Left colon (tissue), 2 donors: ENCODE measurements around the gene RXRA. TPM values are rescaled to one million over a fixed set of nuclear protein-coding genes. Genes with fewer than 3 reads are reported as not detected.
"Not testable (repeated sequence)": the region's sequence is repeated elsewhere in the genome, so short reads cannot be mapped to it uniquely, and the experiment has no call there.

Experiments
- ATAC-seq: fragments of 200-7000 bp; cut with Tn5 transposase; one replicate; pipeline ENCODE4 v1.9.1; 2020; ENCODE audit warnings: mild to moderate bottlenecking, moderate library complexity
- DNase-seq, 2 donors: peaks; one replicate each; pipeline ENCODE4 v3.0.0-alpha.2; 2020
- intact Hi-C, 2 donors: fragments of 100-400 bp; cut with DNase I in 1 of 2; cut with micrococcal nuclease in 1 of 2; formaldehyde crosslinking; loops; one replicate each; pipeline versions ENCODE4 v1.11.2 to v1.14.0; 2022; cut with DNase I, micrococcal nuclease
- total RNA-seq, 2 donors: library from RNA; stranded (reverse); fragmentation: NEBNext Ultra II Directional; extraction: Animal tissue kit (Norgen Biotek cat#: 25700); gene quantifications; one replicate each; pipeline ENCODE4 v1.2.1, GENCODE V29; 2021
- donor health status: DM: no; HTN: no; CAD: no.
- donor health status: DM: yes; HTN: yes; CAD: no.

Gene RXRA
- total RNA-seq, 2 donors from 2014 or later, result 68.3 to 88.9 TPM

DNA sequence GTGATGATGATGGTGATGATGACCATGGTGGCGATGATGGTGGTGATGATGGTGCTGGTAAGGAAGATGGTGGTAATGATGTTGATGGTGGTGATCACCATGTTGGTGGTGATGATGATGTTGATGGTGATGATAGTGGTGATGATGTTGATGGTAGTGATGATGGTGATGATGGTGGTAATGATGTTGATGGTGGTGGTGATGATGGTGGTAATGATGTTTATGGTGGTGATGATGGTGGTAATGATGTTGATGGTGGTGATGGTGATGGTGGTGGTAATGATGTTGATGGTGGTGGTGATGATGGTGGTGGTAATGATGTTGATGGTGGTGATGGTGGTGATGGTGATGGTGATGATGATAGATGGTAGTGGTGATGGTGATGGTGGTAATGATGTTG is 20.7 kb upstream of the RXRA start:
- intact Hi-C loops, result no loop called here
- ATAC-seq, result no peak
- DNase-seq, result no peak

DNA sequence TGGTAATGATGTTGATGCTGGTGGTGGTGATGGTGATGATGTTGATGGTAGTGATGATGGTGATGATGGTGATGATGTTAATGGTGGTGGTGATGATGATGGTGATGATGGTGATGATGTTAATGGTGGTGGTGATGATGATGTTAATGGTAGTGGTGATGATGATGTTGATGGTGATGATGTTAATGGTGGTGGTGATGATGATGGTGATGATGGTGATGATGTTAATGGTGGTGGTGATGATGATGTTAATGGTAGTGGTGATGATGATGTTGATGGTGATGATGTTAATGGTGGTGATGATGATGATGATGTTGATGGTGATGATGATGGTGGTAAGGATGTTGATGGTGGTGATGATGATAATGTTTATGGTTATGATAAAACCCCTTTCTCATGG is 20.2 kb upstream of the RXRA start:
- DNase-seq, intact Hi-C loops, ATAC-seq: not testable (repeated sequence)

DNA sequence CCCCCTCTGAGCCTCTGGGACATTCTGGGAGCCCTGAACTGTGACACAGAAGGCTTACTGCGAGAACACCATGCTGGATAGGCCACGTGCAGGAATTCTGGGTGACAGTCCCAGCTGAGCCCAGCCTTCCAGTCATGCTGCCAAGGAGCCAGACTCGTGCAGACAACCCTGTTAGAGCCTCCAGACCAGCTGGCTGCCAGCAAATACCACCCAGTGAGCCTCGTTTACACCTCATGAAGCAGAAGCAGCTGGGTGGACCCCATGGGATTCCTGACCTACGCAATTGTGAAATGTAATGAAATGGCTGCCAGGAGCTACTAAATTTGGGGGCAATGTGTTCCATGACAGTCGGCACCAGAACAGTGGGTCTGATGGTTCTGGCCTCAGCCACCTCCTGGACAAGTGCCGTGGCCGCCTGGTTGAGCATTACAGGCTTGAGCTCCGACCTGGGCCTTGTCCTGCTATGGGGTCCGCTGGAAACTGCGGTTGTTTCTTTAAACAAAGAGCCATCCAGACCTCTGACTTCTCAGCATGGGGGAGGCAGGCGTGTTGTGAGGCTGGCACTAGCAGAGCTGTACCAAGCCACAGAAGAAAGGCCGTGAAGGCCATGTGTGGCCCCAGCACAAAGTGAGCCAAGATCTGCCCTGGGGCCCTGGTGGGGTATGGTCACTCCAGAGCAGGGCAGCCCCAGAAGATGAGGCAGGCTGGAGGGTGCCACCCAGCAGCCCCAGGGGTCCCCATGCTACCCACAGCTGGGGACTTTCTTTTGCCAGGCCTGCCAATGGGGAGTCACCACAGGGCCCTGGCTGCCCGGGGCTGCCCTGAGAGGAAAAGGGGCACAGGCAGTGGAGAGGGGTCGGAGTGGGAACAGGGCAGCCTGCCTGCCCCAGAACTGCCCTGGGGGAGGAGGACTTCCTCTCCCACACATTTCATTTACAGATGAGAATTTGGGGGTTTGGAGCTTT is 19.3 kb upstream of the RXRA start:
- ATAC-seq (no peak), DNase-seq (no peak)
- intact Hi-C loops, result no loop called here

DNA sequence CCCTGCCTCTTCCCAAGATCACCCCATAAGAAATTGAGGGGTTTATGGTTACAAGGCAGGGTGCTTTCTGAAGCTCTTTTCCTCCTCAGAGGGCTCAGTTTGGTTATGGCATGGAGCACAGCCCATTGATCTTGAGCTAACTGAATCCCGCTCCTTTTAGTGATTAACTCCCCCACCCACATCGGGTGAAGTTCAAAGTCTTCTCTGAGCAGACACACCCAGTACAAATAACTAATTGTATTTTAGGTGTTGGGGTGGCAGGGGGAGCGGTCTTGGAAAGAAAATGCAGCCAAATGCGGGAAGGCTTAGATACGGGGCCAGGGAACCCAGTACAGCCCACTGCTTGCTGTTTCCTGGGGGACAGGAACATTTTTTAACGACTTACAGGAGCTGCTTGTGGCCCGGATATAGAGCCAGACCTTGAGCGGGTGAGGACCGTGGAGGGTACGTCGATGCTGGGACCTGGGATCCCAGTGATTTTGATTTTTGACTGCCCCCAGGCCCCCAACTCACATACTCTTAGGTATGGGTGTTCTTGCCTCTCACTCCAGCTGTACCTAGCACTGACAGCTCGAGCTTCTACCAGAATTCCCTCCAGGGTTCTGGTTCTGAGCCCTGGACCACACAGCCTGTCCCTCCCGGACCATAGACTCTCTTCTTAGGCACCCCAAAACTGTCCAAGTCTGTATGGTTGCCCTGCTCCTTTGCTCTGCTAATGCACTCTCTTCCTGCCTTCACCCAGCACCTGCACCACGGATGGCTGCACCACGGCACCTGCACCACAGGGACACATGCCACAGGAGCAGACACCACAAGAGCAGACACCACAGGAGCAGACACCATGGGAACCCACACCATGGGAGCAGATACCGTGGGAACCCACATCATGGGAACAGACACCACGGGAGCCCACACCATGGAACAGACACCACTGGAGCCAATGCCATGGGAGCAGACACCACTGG is 18.3 kb upstream of the RXRA start:
- DNase-seq, result no peak

DNA sequence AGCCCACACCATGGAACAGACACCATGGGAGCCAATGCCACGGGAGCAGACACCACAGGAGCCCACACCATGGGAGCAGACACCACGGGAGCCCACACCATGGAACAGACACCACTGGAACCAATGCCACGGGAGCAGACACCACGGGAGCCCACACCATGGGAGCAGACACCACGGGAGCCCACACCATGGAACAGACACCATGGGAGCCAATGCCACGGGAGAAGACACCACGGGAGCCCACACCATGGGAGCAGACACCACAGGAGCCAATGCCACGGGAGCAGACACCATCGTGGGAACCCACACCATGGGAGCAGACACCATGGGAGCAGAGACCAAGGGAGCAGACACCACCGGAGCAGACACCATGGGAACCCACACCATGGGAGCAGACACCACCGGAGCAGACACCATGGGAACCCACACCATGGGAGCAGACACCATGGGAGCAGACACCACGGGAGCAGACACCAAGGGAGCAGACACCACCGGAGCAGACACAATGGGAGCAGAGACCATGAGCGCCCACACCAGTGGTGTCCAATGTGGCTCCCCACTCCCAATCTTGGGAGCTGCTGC is 17.5 kb upstream of the RXRA start:
- ATAC-seq, intact Hi-C loops, DNase-seq: not testable (repeated sequence)

More for the DNA sequence above, 18.3 kb upstream of the RXRA start:
- ATAC-seq, result peak; percentile 46
- intact Hi-C loops, result no loop called here

DNA sequence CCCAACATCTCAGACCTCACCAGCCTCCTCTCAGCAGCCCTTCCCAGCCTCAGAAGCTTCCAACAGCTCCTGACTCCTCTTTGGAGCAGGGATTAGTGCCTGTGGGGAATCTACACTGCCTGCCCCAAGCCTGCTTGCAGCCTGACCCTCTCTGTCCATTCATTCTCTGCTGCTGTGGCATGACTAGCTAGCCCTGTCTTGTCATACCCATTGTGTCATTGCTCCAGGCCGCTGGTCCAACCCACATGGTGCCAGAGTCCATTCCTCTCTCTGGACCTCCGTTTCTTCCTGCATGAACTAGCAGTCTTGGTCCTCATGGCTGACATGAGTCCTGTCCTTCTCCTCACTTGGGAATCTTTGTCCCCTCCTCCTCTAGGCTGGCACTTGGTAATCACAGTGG is 12.8 kb upstream of the RXRA start:
- ATAC-seq (peak; percentile 23), DNase-seq (peak; percentile 0 to 8)
- intact Hi-C loops, result no loop called here

DNA sequence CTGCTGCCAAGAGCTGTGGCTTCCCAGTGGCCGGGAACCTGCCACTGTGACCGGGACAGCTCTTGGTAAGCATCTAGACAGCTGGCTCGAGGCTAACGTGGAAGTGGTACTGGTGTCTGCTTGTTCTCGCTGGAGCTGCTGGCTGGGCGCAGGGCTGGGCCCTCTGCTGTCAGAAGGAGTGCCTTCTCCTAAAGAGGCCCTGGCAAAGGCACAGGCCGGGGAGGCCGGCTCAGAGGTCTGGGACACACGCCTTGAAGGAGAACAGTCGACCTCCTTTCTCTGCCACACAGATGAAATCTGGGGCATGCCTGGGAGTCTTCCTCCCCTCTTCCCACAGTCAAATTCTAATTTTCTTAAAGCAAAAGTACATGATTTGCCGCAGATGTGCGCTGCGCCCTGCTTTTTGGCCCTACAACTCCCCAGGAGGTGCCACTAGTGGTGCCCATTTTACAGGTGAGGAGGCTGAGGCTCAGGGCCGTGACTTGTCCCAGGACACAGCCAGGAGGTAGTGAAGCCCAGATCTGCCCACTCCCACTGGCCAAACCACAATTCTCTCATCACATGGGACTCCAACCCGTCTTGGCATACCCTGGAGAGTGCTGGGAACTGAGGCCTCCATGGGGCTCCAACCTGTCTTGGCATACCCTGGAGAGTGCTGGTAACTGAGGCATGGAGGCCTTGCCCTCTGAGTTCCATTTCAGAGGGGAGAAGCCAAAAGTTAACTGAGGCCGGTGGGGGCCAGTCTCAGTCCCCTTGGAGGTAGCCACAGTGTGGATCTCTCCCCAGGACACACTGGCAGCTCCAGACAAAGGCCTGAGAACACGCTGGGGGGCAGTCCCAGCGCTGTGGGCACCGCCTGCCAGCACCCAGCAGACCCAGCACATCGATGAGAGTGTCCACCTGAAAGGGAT is 12.0 kb upstream of the RXRA start:
- peak; percentile 2 to 21 for DNase-seq
- intact Hi-C loops, result no loop called here
- ATAC-seq, result no peak

DNA sequence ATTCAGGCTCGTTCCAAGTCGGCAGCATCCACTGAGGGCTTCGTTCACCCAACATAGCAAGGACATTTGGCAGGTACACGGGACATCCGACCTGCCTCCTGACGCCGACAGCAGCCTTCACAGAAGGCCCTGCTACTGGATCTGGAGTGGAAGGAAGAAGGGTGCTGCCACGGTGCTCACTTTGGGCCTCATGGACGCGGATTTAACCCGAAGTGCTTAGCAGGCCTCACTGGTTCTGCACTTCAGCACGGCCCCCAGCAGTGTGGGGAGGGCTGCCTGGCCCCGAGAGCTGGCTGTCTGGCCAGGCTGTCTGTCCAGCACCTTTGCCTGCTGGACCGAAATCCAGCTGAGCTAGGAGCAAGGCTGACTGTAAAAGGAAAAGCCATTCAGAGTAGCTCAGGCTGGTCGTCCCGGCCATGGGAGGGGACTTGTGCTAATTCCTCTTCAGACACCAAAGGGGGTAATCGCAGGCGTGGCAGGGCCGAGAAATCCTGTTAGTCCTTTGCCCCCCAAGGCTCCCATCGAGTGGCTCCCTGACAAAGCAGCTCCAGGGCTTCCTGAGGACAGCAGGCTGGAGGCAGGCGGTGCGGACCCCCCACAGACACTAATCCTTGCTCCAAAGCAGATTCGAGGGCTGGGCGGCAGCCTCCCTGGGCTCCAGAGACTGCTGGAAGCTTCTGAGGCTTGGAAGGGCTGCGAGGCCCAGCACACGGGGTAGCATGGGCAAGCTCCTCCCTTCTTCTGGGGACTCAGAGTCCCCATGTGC is 11.1 kb upstream of the RXRA start:
- DNase-seq (peak; percentile 5 to 24), ATAC-seq (no peak)
- intact Hi-C loops, result no loop called here

DNA sequence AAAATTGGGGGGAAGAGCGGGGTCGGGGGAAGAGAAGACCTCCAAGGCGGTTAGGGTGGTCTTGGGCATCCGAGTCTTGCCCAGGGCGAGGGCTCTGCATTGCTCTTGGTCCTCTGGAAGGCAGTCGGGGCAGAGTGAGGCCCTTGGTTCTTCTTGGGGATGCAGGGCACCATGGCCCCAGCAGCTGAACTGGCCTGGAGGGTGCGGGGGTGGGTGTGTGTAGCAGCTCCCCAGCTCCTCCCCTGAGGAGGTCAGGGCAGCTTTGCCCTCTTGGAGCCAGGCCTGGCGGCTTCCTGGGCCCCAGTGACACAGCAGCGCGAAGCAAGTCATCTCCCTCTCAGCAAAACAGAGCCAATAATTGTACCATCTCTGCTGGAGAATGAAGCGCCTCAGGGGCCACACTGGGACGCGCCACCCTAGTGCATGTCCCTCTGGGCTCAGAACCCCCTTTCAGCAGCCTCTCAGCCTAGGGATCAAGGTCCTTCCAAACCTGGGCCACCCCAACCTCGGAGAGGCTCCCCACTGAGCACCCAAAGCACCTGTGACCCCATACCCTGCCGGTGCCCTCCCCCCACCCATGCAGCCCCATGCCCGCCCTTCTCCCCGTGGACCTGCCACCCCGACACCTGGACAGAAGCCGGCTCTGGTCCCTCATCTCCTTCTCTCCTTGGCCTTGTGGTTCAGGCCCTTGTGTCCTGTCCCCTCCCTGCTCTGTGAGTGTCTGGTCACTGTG is 10.4 kb upstream of the RXRA start:
- ATAC-seq (no peak), DNase-seq (peak in 1 of 2 donors; percentile 19)
- intact Hi-C loops, result no loop called here

DNA sequence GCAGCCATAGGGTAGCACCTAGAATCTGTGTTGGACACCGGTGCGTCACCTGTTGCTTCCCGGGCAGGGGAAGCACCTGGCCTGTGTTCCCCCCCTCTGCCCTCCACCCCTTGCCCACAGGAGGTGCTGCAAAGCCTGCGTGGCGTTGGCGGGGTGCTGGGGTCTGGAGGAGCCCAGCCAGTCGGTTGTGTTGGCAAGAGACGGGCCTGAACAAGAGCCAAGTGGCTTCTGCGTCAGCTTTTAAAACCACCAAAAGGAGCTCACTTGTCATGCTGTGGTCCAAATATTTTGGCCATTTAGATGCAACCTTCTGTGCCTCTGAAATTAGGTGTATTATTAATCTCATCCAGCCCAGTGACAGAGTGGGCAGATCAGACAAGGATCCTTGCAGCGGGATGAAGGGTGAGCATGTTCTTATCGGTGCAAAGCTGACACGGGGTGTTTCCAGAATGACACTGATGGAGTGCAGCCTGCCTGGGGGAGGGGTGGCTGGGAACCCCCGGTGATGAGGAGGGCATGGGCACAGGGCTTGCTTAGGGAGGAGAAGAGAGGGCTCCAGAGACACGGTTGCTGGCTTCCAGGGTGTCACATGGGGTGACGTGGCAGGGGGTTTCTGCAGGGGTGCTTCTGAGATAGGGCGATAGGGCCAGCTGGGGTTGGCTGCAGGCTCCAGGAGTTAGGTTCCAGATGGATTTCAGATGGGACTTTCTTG is 9.7 kb upstream of the RXRA start:
- intact Hi-C loops, result no loop called here
- DNase-seq (peak in 1 of 2 donors; percentile 34), ATAC-seq (no peak)

DNA sequence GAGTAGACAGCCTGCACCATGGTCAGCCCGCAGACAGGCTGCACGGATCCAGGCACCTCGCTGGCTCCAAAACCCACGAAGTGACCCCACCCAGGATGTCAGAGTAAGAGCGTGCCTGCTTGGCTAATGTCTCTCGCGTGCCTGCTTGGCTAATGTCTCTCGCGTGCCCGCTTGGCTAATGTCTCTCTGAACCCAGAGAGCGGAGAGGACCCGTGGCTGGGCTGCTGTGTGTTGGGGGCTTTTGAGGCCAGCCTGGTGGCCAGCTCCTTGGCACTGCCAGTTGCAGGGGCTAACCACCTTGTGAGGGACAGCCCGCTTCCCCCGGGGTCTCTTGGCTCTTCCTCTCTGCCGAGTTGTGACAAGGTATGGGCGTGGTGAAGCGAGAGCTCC is 8.9 kb upstream of the RXRA start:
- peak in 1 of 2 donors; percentile 24 for DNase-seq
- intact Hi-C loops, result no loop called here
- ATAC-seq, result no peak

DNA sequence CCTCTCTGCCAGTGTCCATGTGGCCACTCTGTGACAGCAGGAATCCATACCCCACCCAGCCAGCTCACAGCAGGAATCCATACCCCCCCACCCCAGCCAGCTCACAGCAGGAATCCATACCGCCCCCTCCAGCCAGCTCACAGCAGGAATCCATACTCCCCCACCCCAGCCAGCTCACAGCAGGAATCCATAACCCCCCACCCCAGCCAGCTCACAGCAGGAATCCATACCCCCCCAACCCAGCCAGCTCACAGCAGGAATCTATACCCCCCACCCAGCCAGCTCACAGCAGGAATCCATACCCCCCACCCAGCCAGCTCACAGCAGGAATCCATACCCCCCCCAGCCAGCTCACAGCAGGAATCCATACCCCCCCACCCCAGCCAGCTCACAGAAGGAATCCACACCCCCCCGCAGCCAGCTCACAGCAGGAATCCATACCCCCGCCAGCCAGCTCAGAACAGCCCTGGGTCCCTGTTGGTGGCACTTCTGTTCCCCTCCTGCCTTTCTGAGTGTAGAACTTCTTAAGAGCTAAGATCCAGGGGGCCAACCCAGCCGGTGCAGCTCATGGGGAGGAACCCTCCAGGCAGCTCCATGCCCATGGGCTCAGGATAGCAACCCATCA is 8.4 kb upstream of the RXRA start:
- intact Hi-C loops, result no loop called here
- DNase-seq, result no peak
- ATAC-seq, result no peak

DNA sequence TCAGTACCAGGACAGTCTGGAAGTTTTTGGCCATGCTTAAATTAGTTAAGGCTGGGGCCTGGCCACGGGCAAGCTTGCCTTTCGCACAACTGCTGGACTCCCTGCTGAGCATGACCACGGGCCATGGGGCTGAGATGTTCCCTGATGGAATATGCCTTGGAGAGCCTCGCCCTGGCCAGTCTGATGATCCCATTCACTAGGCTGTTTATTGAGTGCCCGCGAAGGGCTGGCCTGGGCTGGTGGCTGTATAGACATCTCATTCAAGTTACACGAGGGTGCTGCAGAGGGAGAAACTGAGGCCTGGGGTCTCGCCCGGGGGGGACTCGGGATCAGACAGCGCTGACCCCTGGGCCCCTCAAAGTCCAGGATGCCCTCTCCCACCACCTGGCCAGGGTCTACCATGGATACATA is 7.8 kb upstream of the RXRA start:
- ATAC-seq (no peak), DNase-seq (peak in 1 of 2 donors; percentile 12)
- intact Hi-C loops, result no loop called here

DNA sequence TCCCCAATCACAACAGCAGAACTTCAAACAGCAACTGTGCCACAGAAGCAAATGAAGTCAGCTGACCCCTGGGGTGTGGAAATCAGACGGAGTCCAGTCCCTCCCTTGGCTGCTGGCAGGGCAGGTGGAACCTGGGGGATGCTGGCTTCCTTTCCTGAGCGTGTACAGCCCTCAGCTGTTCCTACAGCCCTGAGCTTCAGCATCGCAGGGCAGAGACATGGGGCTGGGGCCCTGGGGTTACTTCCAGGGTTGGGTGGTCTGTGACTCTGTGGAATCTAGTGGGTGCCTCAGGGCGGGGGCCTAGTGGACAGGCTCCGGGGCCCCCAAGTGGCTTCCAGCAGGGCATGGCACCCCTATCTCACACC is 7.3 kb upstream of the RXRA start:
- no peak for ATAC-seq
- intact Hi-C loops, result no loop called here
- DNase-seq, result peak in 1 of 2 donors; percentile 18

DNA sequence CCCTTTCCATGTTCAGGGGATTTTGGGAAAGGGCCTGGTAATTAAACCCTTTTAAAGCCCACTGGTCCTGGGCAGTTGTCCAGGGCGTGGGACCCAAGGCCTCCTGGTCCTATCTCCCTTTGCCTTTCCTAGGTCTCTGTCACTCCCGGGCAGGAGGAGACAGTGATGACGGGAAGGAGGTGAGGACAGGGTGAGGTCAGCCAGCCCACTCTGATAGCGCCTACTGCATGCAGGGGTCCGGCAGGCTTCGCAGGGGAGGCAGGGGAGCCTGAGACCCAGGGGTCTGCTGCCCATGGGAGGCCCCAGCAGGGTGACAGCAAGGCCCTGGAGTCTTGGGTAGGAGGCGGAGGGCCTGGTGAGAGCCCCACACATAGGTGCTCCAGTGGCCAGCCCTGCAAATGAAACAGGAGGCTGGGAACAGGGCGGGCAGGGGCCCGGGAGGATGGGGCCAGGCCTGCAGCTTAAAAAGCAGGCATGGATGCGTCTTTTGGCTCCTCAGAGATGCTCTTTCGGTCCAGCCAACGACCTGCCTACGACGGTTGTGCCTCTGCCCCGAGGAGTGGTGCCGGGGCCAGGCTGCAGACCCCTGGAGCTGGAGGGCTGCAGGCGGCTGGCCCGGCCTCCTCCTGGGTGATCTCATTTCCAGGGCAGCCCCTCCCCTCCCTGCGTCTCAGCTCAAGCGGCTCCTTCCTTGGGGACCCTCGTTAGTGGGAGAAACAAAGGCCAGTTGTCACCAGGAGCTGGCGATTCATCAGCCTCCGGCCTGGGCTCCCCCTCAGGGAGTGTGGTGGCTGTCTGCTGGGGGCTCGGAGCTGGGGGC is 6.7 kb upstream of the RXRA start:
- intact Hi-C loops, result no loop called here
- peak in 1 of 2 donors; percentile 24 for DNase-seq

More for the DNA sequence above, 6.7 kb upstream of the RXRA start:
- ATAC-seq, result no peak
